Left colon (tissue), 2 donors: ENCODE data around the gene BARHL1. TPM values are rescaled to one million over a fixed set of nuclear protein-coding genes. Genes with fewer than 3 reads are reported as not detected.
"Not testable (repeated sequence)": the region's sequence is repeated elsewhere in the genome, so short reads cannot be mapped to it uniquely, and the experiment has no call there.

ENCODE experiments used
- ATAC-seq: fragments of 200-7000 bp; cut with Tn5 transposase; one replicate; pipeline ENCODE4 v1.9.1; 2020; ENCODE audit warnings: mild to moderate bottlenecking, moderate library complexity
- DNase-seq, 2 donors: peaks; one replicate each; pipeline ENCODE4 v3.0.0-alpha.2; 2020
- intact Hi-C, 2 donors: fragments of 100-400 bp; cut with DNase I in 1 of 2; cut with micrococcal nuclease in 1 of 2; formaldehyde crosslinking; loops; one replicate each; pipeline versions ENCODE4 v1.11.2 to v1.14.0; 2022; cut with DNase I, micrococcal nuclease
- total RNA-seq, 2 donors: library from RNA; stranded (reverse); fragmentation: NEBNext Ultra II Directional; extraction: Animal tissue kit (Norgen Biotek cat#: 25700); gene quantifications; one replicate each; pipeline ENCODE4 v1.2.1, GENCODE V29; 2021
- donor health status: DM: no; HTN: no; CAD: no.
- donor health status: DM: yes; HTN: yes; CAD: no.

BARHL1 gene
- total RNA-seq, 2 donors from 2014 or later: not detected

GRCh38 chr9:132554755-132555154, 27.7 kb upstream of the BARHL1 start:
- ATAC-seq: no peak
- intact Hi-C loops: no loop called here
- DNase-seq: no peak

- intact Hi-C loops: no loop called here
- DNase-seq (no peak), ATAC-seq (no peak)
Measured at GRCh38 chr9:132555528-132555927, 26.9 kb upstream of the BARHL1 start.

GRCh38 chr9:132556235-132556634, 26.2 kb upstream of the BARHL1 start:
- ATAC-seq: no peak
- intact Hi-C loops: no loop called here
- DNase-seq: no peak

- ATAC-seq: no peak
- no peak for DNase-seq
- intact Hi-C loops: no loop called here
Measured at GRCh38 chr9:132556714-132557113, 25.7 kb upstream of the BARHL1 start.

GRCh38 chr9:132557159-132557558, 25.2 kb upstream of the BARHL1 start:
- ATAC-seq: no peak

GRCh38 chr9:132559711-132560110, 22.7 kb upstream of the BARHL1 start:
- no peak for ATAC-seq
- intact Hi-C loops: no loop called here
- no peak for DNase-seq

More at GRCh38 chr9:132557159-132557558, 25.2 kb upstream of the BARHL1 start:
- intact Hi-C loops: no loop called here
- no peak for DNase-seq

GRCh38 chr9:132560616-132561202, 21.7 kb upstream of the BARHL1 start:
- intact Hi-C loops: no loop called here
- ATAC-seq (no peak), DNase-seq (no peak)

GRCh38 chr9:132562306-132562573, 20.2 kb upstream of the BARHL1 start:
- intact Hi-C loops: no loop called here
- ATAC-seq (no peak), DNase-seq (no peak)

- no peak for ATAC-seq
- intact Hi-C loops: no loop called here
- DNase-seq: no peak
Measured at GRCh38 chr9:132564526-132564925, 17.9 kb upstream of the BARHL1 start.

GRCh38 chr9:132568787-132569186, 13.6 kb upstream of the BARHL1 start:
- intact Hi-C loops: not testable (repeated sequence)

GRCh38 chr9:132571806-132572600, 10.4 kb upstream of the BARHL1 start:
- ATAC-seq: no peak
- no peak for DNase-seq
- intact Hi-C loops: loop anchor here (10.0 kb wide), 2 partner anchors 67 to 157 kb away; partner anchors contain the start of gene CFAP77 (in 1 of the 2)

More at GRCh38 chr9:132568787-132569186, 13.6 kb upstream of the BARHL1 start:
- DNase-seq, ATAC-seq: not testable (repeated sequence)

GRCh38 chr9:132572921-132573320, 9.5 kb upstream of the BARHL1 start:
- intact Hi-C loops: loop anchor here (10.0 kb wide), 2 partner anchors 68 to 158 kb away; partner anchors contain the start of gene CFAP77 (in 1 of the 2)
- DNase-seq (no peak), ATAC-seq (no peak)

GRCh38 chr9:132575005-132575609, 7.3 kb upstream of the BARHL1 start:
- DNase-seq (peak; percentile 63 to 78), ATAC-seq (peak; percentile 99)
- intact Hi-C loops: loop anchor here (2.0 to 10.0 kb wide), 3 partner anchors 68 to 160 kb away; partner anchors contain the start of gene CFAP77 (in 1 of the 2)

GRCh38 chr9:132575811-132576210, 6.6 kb upstream of the BARHL1 start:
- DNase-seq (no peak), ATAC-seq (no peak)
- intact Hi-C loops: loop anchor here (2.0 to 10.0 kb wide), 3 partner anchors 69 to 161 kb away; partner anchors contain the start of gene CFAP77 (in 1 of the 2)

GRCh38 chr9:132577119-132577518, 5.3 kb upstream of the BARHL1 start:
- intact Hi-C loops: loop anchor here (10.0 kb wide), 2 partner anchors 72 to 162 kb away; partner anchors contain the start of gene CFAP77 (in 1 of the 2)
- DNase-seq: no peak
- ATAC-seq: no peak

GRCh38 chr9:132578367-132578932, 4.0 kb upstream of the BARHL1 start:
- intact Hi-C loops: loop anchor here (10.0 kb wide), 2 partner anchors 74 to 164 kb away; partner anchors contain the start of gene CFAP77 (in 1 of the 2)
- DNase-seq: no peak
- ATAC-seq: no peak

- intact Hi-C loops: loop anchor here (10.0 kb wide), 2 partner anchors 75 to 165 kb away; partner anchors contain the start of gene CFAP77 (in 1 of the 2)
- ATAC-seq (no peak), DNase-seq (no peak)
Measured at GRCh38 chr9:132579427-132579798, 3.0 kb upstream of the BARHL1 start.

- no peak for ATAC-seq
- intact Hi-C loops: no loop called here
- DNase-seq: no peak
Measured at GRCh38 chr9:132582786-132583583, 579 bp downstream of the BARHL1 start.
